ENCODE measurements around the gene KCNN4. TPM values are rescaled to one million over a fixed set of nuclear protein-coding genes. Genes with fewer than 3 reads are reported as not detected.

Gene KCNN4
- total RNA-seq, 4 donors from 2014 or later = 1.1 to 4.1 (median 1.7) TPM; not detected in 1

GRCh38 chr19:43719918-43720317 lies 60.9 kb downstream of the KCNN4 start:
- no peaks in the 10 kb centered on the region for H3K9me3 ChIP-seq
- no peak overlapping the region for H3K27ac ChIP-seq
- no peak overlapping the region for H3K4me3 ChIP-seq
- TF ChIP-seq CTCF (IDR thresholded peaks at IDR 0.05 in 4 of 5, conservative IDR thresholded peaks at IDR 0.05 in 1 of 5) = no peak
- no peak for TF ChIP-seq POLR2A (IDR thresholded peaks at IDR 0.05)
- intact Hi-C loops (cut with DNase I; ENCODE audit: low total_unique reads) = no loop called here
- no peaks in the 10 kb centered on the region for H3K36me3 ChIP-seq
- in situ Hi-C loops (cut with MboI; ENCODE audit: low sequenced_read_pairs in 4 of 4) = no loop called here
- ATAC-seq = no peak
- no peak for DNase-seq
- peaks cover 0 to under 1% of the 10 kb centered on the region in 2 donors for H3K4me1 ChIP-seq
- H3K27me3 ChIP-seq = no peaks in the 10 kb centered on the region

GRCh38 chr19:43719378-43719868 lies 61.4 kb downstream of the KCNN4 start:
- H3K36me3 ChIP-seq = no peaks in the 10 kb centered on the region

GRCh38 chr19:43718627-43719377 lies 62.0 kb downstream of the KCNN4 start:
- Histone ChIP-seq H3K27ac (no peak overlapping the region), H3K36me3 (no peaks in the 10 kb centered on the region), H3K27me3 (no peaks in the 10 kb centered on the region), H3K4me1 (no peaks in the 10 kb centered on the region), H3K4me3 (no peak overlapping the region), H3K9me3 (no peaks in the 10 kb centered on the region)
- no peak for DNase-seq
- ATAC-seq = no peak
- intact Hi-C loops (cut with DNase I; ENCODE audit: low total_unique reads) (no loop called here), in situ Hi-C loops (cut with MboI; ENCODE audit: low sequenced_read_pairs in 4 of 4) (no loop called here)
- TF ChIP-seq POLR2A (IDR thresholded peaks at IDR 0.05) (no peak), CTCF (IDR thresholded peaks at IDR 0.05 in 4 of 5, conservative IDR thresholded peaks at IDR 0.05 in 1 of 5) (no peak)

More at GRCh38 chr19:43719378-43719868, 61.4 kb downstream of the KCNN4 start:
- intact Hi-C loops (cut with DNase I; ENCODE audit: low total_unique reads) (no loop called here), in situ Hi-C loops (cut with MboI; ENCODE audit: low sequenced_read_pairs in 4 of 4) (no loop called here)
- Histone ChIP-seq H3K4me1 (no peaks in the 10 kb centered on the region), H3K27ac (no peak overlapping the region), H3K9me3 (no peaks in the 10 kb centered on the region), H3K4me3 (no peak overlapping the region), H3K27me3 (no peaks in the 10 kb centered on the region)
- DNase-seq (no peak), ATAC-seq (no peak)
- no peak for TF ChIP-seq CTCF (IDR thresholded peaks at IDR 0.05 in 4 of 5, conservative IDR thresholded peaks at IDR 0.05 in 1 of 5)
- no peak for TF ChIP-seq POLR2A (IDR thresholded peaks at IDR 0.05)

Other genes starting within 250 kb of the KCNN4 start
- not detected for gene ZNF575, start 247.8 kb downstream of the KCNN4 start, total RNA-seq
- gene XRCC1, start 205.4 kb downstream of the KCNN4 start, total RNA-seq = 10 to 100 TPM in 3 of 4 donors, 1 to 10 TPM in 1; 9.3 to 20.3 (median 16.7) TPM
- gene PINLYP, start 205.2 kb downstream of the KCNN4 start, total RNA-seq = 1 to 10 TPM in 1 of 4 donors, not detected in 3; 1.2 TPM
- gene IRGQ, start 184.8 kb downstream of the KCNN4 start, total RNA-seq = 10 to 100 TPM; 20.2 to 25.8 (median 23.6) TPM
- 10 to 100 TPM in 2 of 4 donors, 1 to 10 TPM in 2; 6.9 to 19.8 (median 11.6) TPM for gene ZNF576, start 184.4 kb downstream of the KCNN4 start, total RNA-seq
- under 1 TPM in 3 of 4 donors, not detected in 1; 0.09 to 0.49 (median 0.25) TPM for gene SRRM5, start 168.9 kb downstream of the KCNN4 start, total RNA-seq
- 10 to 100 TPM; 15.4 to 26.7 (median 20.0) TPM for gene ZNF428, start 161.3 kb downstream of the KCNN4 start, total RNA-seq
- gene CADM4, start 141.1 kb downstream of the KCNN4 start, total RNA-seq = 1 to 10 TPM; 2.6 to 4.5 (median 4.2) TPM
- 1 to 10 TPM in 3 of 4 donors, under 1 TPM in 1; 0.41 to 8.7 (median 3.4) TPM for gene PLAUR, start 110.8 kb downstream of the KCNN4 start, total RNA-seq
- gene IRGC, start 64.9 kb downstream of the KCNN4 start, total RNA-seq = not detected
- 1 to 10 TPM; 4.5 to 9.1 (median 7.1) TPM for gene SMG9, start 26.0 kb downstream of the KCNN4 start, total RNA-seq
- gene LYPD5, start 21.5 kb upstream of the KCNN4 start, total RNA-seq = 1 to 10 TPM in 1 of 4 donors, under 1 TPM in 1, not detected in 2; 0.35 to 1.4 TPM
- 1 to 10 TPM; 1.4 to 7.3 (median 2.1) TPM for gene ZNF283, start 46.3 kb upstream of the KCNN4 start, total RNA-seq
- under 1 TPM; 0.29 to 0.87 (median 0.49) TPM for gene ZNF404, start 103.0 kb upstream of the KCNN4 start, total RNA-seq
- gene ZNF45, start 154.3 kb upstream of the KCNN4 start, total RNA-seq = 1 to 10 TPM; 2.8 to 7.7 (median 4.0) TPM
- 10 to 100 TPM in 1 of 4 donors, 1 to 10 TPM in 1, under 1 TPM in 2; 0.76 to 15.3 (median 0.96) TPM for gene ZNF221, start 170.3 kb upstream of the KCNN4 start, total RNA-seq
- 1 to 10 TPM in 3 of 4 donors, under 1 TPM in 1; 0.97 to 2.0 (median 1.6) TPM for gene ZNF155, start 203.2 kb upstream of the KCNN4 start, total RNA-seq
- gene ZNF230, start 222.0 kb upstream of the KCNN4 start, total RNA-seq = 1 to 10 TPM in 2 of 4 donors, under 1 TPM in 1, not detected in 1; 0.78 to 4.5 (median 4.5) TPM
- 1 to 10 TPM in 3 of 4 donors, under 1 TPM in 1; 0.56 to 1.6 (median 1.1) TPM for gene ZNF222, start 244.4 kb upstream of the KCNN4 start, total RNA-seq

All from gastrocnemius medialis (tissue), 4 donors.